ENCODE measurements around the gene BAZ2B. TPM values are rescaled to one million over a fixed set of nuclear protein-coding genes. Genes with fewer than 3 reads are reported as not detected.

Gene BAZ2B
- total RNA-seq, 2 donors from 2014 or later: 53.1 to 64.1 TPM

DNA sequence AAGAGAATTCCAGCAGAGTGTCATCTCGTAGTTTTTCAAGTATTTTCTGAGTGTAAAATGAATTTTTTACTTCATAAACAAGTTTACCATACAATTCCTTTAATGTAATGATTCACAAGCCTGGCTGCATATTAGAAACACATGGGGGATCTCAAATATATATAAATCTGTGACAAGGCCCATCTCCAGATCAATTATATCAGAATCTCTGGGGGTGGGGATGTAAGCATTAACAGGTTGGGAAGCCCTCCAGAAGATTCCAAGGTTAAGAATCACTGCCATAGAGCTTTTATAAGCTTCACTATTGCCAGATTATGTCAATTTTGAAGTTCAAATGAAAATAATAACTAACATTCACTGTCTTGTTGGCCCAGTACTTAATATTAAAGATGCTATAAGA lies 111.2 kb downstream of the BAZ2B start:
- no peak overlapping the region for H3K27ac Mint-ChIP-seq
- H3K27me3 Mint-ChIP-seq (ENCODE audit: insufficient read depth): no peaks in the 10 kb centered on the region
- no peak overlapping the region for H3K4me3 Mint-ChIP-seq
- TF ChIP-seq, protein P1, sequence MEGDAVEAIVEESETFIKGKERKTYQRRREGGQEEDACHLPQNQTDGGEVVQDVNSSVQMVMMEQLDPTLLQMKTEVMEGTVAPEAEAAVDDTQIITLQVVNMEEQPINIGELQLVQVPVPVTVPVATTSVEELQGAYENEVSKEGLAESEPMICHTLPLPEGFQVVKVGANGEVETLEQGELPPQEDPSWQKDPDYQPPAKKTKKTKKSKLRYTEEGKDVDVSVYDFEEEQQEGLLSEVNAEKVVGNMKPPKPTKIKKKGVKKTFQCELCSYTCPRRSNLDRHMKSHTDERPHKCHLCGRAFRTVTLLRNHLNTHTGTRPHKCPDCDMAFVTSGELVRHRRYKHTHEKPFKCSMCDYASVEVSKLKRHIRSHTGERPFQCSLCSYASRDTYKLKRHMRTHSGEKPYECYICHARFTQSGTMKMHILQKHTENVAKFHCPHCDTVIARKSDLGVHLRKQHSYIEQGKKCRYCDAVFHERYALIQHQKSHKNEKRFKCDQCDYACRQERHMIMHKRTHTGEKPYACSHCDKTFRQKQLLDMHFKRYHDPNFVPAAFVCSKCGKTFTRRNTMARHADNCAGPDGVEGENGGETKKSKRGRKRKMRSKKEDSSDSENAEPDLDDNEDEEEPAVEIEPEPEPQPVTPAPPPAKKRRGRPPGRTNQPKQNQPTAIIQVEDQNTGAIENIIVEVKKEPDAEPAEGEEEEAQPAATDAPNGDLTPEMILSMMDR (conservative IDR thresholded peaks at IDR 0.05): no peak
- H3K4me1 Mint-ChIP-seq: no peaks in the 10 kb centered on the region
- no peak overlapping the region for H3K27ac ChIP-seq (ENCODE audit: low read depth, low read length)
- WGBS, 2 experiments (ENCODE audit: insufficient coverage in 1 of 2, insufficient read length in 1 of 2): 100% methylated on average over 1 of the region's 1 CpG
- H3K9me3 ChIP-seq (ENCODE audit: control insufficient read depth, low read length): peaks cover 14% of the 10 kb centered on the region
- H3K4me1 ChIP-seq (ENCODE audit: control insufficient read depth, insufficient read depth, low read length): no peaks in the 10 kb centered on the region
- peaks cover 10% of the 10 kb centered on the region for H3K36me3 Mint-ChIP-seq (ENCODE audit: low read depth)
- H3K27me3 ChIP-seq (ENCODE audit: control insufficient read depth, insufficient read depth, low read length, poor library complexity, severe bottlenecking): no peaks in the 10 kb centered on the region
- H3K36me3 ChIP-seq (ENCODE audit: control insufficient read depth, insufficient read depth, low read length): peaks cover 4% of the 10 kb centered on the region
- DNase-seq: no peak
- peaks cover 6% of the 10 kb centered on the region for H3K9me3 Mint-ChIP-seq
- H3K9ac ChIP-seq (ENCODE audit: extremely low read depth, low read length, poor library complexity, severe bottlenecking): no peak overlapping the region
- no peak overlapping the region for H3K4me3 ChIP-seq (ENCODE audit: low read length)

DNA sequence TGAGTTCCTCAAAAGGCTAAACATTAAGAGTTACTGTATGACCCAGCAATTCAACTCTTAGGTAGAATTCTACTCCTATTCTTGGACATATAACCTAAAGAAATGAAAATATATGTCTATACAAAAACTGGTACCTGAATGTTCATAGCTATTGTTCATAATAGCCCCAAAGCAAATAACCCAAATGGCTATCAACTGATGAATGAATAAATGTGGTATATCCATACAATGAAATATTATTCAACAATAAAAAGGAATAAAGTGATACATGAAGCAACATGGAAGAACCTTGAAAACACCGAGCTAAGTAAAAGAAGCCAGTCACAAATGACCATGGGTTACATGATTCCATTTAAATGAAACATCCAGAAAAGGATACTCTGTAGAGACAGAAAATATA lies 114.6 kb downstream of the BAZ2B start:
- Mint-ChIP-seq H3K36me3 (ENCODE audit: low read depth) (peaks cover 22% of the 10 kb centered on the region), H3K4me3 (no peak overlapping the region)

DNA sequence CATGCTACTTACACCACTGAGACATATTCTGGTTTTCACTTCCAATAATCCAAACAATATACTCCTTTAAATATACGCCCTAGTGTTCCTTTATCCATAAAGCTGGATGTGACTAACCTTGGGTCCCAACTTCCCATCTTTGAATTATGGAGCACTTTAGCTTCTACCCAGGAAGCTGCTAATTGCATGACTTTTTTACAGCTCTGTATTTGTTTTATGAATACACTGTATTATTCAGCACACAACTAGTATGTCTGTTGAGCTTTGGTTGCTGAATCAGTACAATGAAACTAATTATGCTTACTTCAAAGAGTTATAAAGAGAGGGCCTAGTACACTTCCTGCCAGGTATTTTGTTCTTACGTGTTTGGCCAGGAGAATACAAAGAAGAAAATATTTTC lies 118.5 kb downstream of the BAZ2B start:
- Histone ChIP-seq H3K27ac (ENCODE audit: low read depth, low read length) (no peak overlapping the region), H3K36me3 (ENCODE audit: control insufficient read depth, insufficient read depth, low read length) (peaks cover 8% of the 10 kb centered on the region), H3K27me3 (ENCODE audit: control insufficient read depth, insufficient read depth, low read length, poor library complexity, severe bottlenecking) (no peaks in the 10 kb centered on the region), H3K4me1 (ENCODE audit: control insufficient read depth, insufficient read depth, low read length) (no peaks in the 10 kb centered on the region), H3K4me3 (ENCODE audit: low read length) (no peak overlapping the region), H3K9me3 (ENCODE audit: control insufficient read depth, low read length) (peaks cover 16% of the 10 kb centered on the region), H3K9ac (ENCODE audit: extremely low read depth, low read length, poor library complexity, severe bottlenecking) (no peak overlapping the region)
- 92% methylated on average over 1 of the region's 2 CpGs; no CpG with 5 or more reads in 1 of the 2 experiments for WGBS, 2 experiments (ENCODE audit: insufficient coverage in 1 of 2, insufficient read length in 1 of 2)
- no peaks in the 10 kb centered on the region for H3K27me3 Mint-ChIP-seq (ENCODE audit: insufficient read depth)
- peaks cover 25% of the 10 kb centered on the region for H3K36me3 Mint-ChIP-seq (ENCODE audit: low read depth)
- no peak overlapping the region for H3K4me3 Mint-ChIP-seq
- no peak for DNase-seq
- H3K9me3 Mint-ChIP-seq: peaks cover 11% of the 10 kb centered on the region
- TF ChIP-seq, protein P1 (conservative IDR thresholded peaks at IDR 0.05): no peak
- no peaks in the 10 kb centered on the region for H3K4me1 Mint-ChIP-seq
- H3K27ac Mint-ChIP-seq: no peak overlapping the region

More for the DNA sequence above, 114.6 kb downstream of the BAZ2B start:
- Histone ChIP-seq H3K4me1 (ENCODE audit: control insufficient read depth, insufficient read depth, low read length) (no peaks in the 10 kb centered on the region), H3K27ac (ENCODE audit: low read depth, low read length) (no peak overlapping the region), H3K27me3 (ENCODE audit: control insufficient read depth, insufficient read depth, low read length, poor library complexity, severe bottlenecking) (no peaks in the 10 kb centered on the region), H3K9ac (ENCODE audit: extremely low read depth, low read length, poor library complexity, severe bottlenecking) (no peak overlapping the region), H3K9me3 (ENCODE audit: control insufficient read depth, low read length) (peaks cover 16% of the 10 kb centered on the region), H3K36me3 (ENCODE audit: control insufficient read depth, insufficient read depth, low read length) (peaks cover 8% of the 10 kb centered on the region), H3K4me3 (ENCODE audit: low read length) (no peak overlapping the region)
- TF ChIP-seq, protein P1 (conservative IDR thresholded peaks at IDR 0.05): no peak
- WGBS, 2 experiments (ENCODE audit: insufficient coverage in 1 of 2, insufficient read length in 1 of 2): 97 to 100% methylated on average over 1 of the region's 1 CpG
- H3K4me1 Mint-ChIP-seq: no peaks in the 10 kb centered on the region
- H3K27ac Mint-ChIP-seq: no peak overlapping the region
- no peak for DNase-seq
- H3K9me3 Mint-ChIP-seq: peaks cover 11% of the 10 kb centered on the region
- no peaks in the 10 kb centered on the region for H3K27me3 Mint-ChIP-seq (ENCODE audit: insufficient read depth)
